ENCODE results near the gene HSPH1. TPM values are rescaled to one million over a fixed set of nuclear protein-coding genes. Genes with fewer than 3 reads are reported as not detected.

Gene HSPH1
- polyA plus RNA-seq, 1 donor (not counting 4 experiments of a cell fraction or from before 2014, with no cell fraction given), result 111 TPM

- no peaks in the 10 kb centered on the region for H3K9me3 ChIP-seq (ENCODE audit: control insufficient read depth, low read depth, low read length)
- DNase-seq (ENCODE audit: low read depth, low spot score), result no peak
- dilution Hi-C loops (cut with MboI; ENCODE audit: extremely low pct_ligation_motif_present, low sequenced_read_pairs), result no loop called here
- H3K27ac ChIP-seq (ENCODE audit: control insufficient read depth, insufficient read depth, low read length), result no peak overlapping the region
- H4K20me1 ChIP-seq (ENCODE audit: control insufficient read depth, extremely low read depth, insufficient read depth, low read length), result no peaks in the 10 kb centered on the region
- H3K4me3 ChIP-seq (ENCODE audit: control insufficient read depth in 2 of 3, extremely low read depth in 1 of 3, insufficient read depth in 2 of 3, low read depth in 1 of 3, low read length in 3 of 3), result no peak overlapping the region
- no peaks in the 10 kb centered on the region for H3K79me2 ChIP-seq (ENCODE audit: control insufficient read depth, insufficient read depth, low read length)
- TF ChIP-seq CTCF (optimal IDR thresholded peaks at IDR 0.05 in 1 of 3, IDR thresholded peaks at IDR 0.05 in 1 of 3, conservative IDR thresholded peaks at IDR 0.05 in 1 of 3; ENCODE audit: extremely low read depth in 1 of 3, insufficient read depth in 2 of 3, low read length in 3 of 3) (no peak), EZH2 (IDR thresholded peaks at IDR 0.05; ENCODE audit: low read length) (no peak)
- H3K9ac ChIP-seq (ENCODE audit: control insufficient read depth, extremely low read depth, insufficient read depth, low read length), result no peak overlapping the region
- no peak for FAIRE-seq
- no peak overlapping the region for H3K4me2 ChIP-seq (ENCODE audit: control insufficient read depth, extremely low read depth, insufficient read depth, low read depth, low read length)
- no peaks in the 10 kb centered on the region for H3K9me1 ChIP-seq (ENCODE audit: control insufficient read depth, extremely low read depth, insufficient read depth, low read length)
- no peaks in the 10 kb centered on the region for H3K36me3 ChIP-seq (ENCODE audit: control insufficient read depth in 2 of 2, extremely low read depth in 1 of 2, insufficient read depth in 2 of 2, low read length in 2 of 2)
- no peaks in the 10 kb centered on the region for H3K27me3 ChIP-seq (ENCODE audit: control insufficient read depth, extremely low read depth, insufficient read depth, low read length)
- H2AFZ ChIP-seq (ENCODE audit: control insufficient read depth, low read length), result no peak overlapping the region
- H3K4me1 ChIP-seq (ENCODE audit: control insufficient read depth, extremely low read depth, insufficient read depth, low read length), result no peaks in the 10 kb centered on the region
Measured at GRCh38 chr13:31191748-31192147, 30.0 kb upstream of the HSPH1 start.

DNA sequence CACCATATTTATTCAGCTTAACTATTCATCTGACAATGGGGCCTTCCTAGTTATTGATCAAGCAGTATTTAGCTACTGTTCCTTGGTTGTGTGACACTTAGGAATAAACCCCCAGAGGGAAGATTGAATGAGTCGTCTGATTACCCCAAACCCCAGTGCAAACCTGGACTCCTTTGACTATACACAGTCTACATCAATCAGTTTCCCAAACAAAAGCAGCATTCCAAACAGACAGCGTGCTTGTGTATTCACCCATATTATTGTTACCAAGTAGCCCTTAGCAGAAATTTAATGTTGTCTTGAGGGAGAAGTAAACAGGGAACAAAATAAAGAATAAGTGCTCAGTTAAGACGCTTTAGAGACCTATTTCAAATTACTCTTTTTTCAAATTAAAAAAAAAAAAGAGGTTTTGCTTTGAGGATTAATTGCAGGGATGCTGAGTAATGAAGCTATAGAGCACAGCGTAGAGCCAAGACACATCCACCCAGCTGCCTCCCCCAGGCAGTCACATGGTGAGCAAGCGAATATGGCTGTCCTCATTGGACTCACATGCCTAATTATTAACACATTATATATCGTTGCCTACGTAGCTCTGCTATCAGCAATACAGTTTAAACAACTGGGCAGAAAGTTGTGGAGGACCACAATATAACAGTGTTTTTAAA is 23.4 kb upstream of the HSPH1 start:
- Histone ChIP-seq H3K79me2 (ENCODE audit: control insufficient read depth, insufficient read depth, low read length) (no peaks in the 10 kb centered on the region), H3K9ac (ENCODE audit: control insufficient read depth, extremely low read depth, insufficient read depth, low read length) (no peak overlapping the region), H3K27me3 (ENCODE audit: control insufficient read depth, extremely low read depth, insufficient read depth, low read length) (no peaks in the 10 kb centered on the region), H2AFZ (ENCODE audit: control insufficient read depth, low read length) (peak overlapping the region; percentile 51), H3K36me3 (ENCODE audit: control insufficient read depth in 2 of 2, extremely low read depth in 1 of 2, insufficient read depth in 2 of 2, low read length in 2 of 2) (no peaks in the 10 kb centered on the region), H4K20me1 (ENCODE audit: control insufficient read depth, extremely low read depth, insufficient read depth, low read length) (no peaks in the 10 kb centered on the region), H3K27ac (ENCODE audit: control insufficient read depth, insufficient read depth, low read length) (no peak overlapping the region), H3K9me3 (ENCODE audit: control insufficient read depth, low read depth, low read length) (no peaks in the 10 kb centered on the region), H3K4me3 (ENCODE audit: control insufficient read depth in 2 of 3, extremely low read depth in 1 of 3, insufficient read depth in 2 of 3, low read depth in 1 of 3, low read length in 3 of 3) (no peak overlapping the region), H3K4me2 (ENCODE audit: control insufficient read depth, extremely low read depth, insufficient read depth, low read depth, low read length) (no peak overlapping the region), H3K4me1 (ENCODE audit: control insufficient read depth, extremely low read depth, insufficient read depth, low read length) (no peaks in the 10 kb centered on the region), H3K9me1 (ENCODE audit: control insufficient read depth, extremely low read depth, insufficient read depth, low read length) (no peaks in the 10 kb centered on the region)
- dilution Hi-C loops (cut with MboI; ENCODE audit: extremely low pct_ligation_motif_present, low sequenced_read_pairs), result no loop called here
- no peak for DNase-seq (ENCODE audit: low read depth, low spot score)
- no peak for FAIRE-seq
- TF ChIP-seq CTCF (optimal IDR thresholded peaks at IDR 0.05 in 1 of 3, IDR thresholded peaks at IDR 0.05 in 1 of 3, conservative IDR thresholded peaks at IDR 0.05 in 1 of 3; ENCODE audit: extremely low read depth in 1 of 3, insufficient read depth in 2 of 3, low read length in 3 of 3) (no peak), EZH2 (IDR thresholded peaks at IDR 0.05; ENCODE audit: low read length) (no peak)
